Stomach (tissue), 4 donors: ENCODE results near the gene NOVA1.

Experiments
- EP300 ChIP-seq: sonication (generic); formaldehyde crosslinking; IDR thresholded peaks from one replicate; pipeline ENCODE4 v1.6.1; 2017; ENCODE audit warnings: antibody characterized with exemption
- POLR2A ChIP-seq, 4 donors: fragments of 450-650 bp; IDR thresholded peaks; one replicate each; pipeline ENCODE4 v1.6.1; 2016; ENCODE audit warnings: antibody characterized with exemption in 4 of 4, control low read depth in 2 of 4, mild to moderate bottlenecking in 1 of 4, moderate library complexity in 1 of 4
- TF ChIP-seq, protein P1 (sequence below), 7 experiments: fragments of 450-650 bp in 4 of 7; fragments of 200-600 bp in 3 of 7; sonication (generic) in 3 of 7; IDR thresholded peaks; one replicate each; pipeline ENCODE4 v1.5.1; 2016 to 2019; ENCODE audit warnings: antibody characterized with exemption in 7 of 7, control low read depth in 2 of 7, mild to moderate bottlenecking in 1 of 7

DNA sequence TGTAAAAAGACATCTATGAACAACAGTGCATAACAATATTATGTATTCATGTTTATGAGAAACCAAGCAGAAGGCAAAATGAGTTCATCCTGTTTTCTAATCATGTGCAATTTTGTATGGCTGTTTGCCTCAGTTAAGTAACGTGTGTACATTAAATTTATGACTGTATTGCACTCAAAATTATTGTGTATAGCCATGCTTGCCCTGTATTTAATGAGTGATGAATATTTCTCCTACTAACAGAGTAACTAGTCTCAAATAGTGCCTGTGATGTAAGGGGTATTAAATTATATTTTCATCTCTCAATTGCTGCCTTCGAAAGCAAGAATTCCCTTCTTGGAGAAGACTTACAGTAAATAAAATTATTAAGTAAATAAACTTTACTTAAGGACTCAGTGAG lies 154.2 kb downstream of the NOVA1 start:
- TF ChIP-seq, protein P1, sequence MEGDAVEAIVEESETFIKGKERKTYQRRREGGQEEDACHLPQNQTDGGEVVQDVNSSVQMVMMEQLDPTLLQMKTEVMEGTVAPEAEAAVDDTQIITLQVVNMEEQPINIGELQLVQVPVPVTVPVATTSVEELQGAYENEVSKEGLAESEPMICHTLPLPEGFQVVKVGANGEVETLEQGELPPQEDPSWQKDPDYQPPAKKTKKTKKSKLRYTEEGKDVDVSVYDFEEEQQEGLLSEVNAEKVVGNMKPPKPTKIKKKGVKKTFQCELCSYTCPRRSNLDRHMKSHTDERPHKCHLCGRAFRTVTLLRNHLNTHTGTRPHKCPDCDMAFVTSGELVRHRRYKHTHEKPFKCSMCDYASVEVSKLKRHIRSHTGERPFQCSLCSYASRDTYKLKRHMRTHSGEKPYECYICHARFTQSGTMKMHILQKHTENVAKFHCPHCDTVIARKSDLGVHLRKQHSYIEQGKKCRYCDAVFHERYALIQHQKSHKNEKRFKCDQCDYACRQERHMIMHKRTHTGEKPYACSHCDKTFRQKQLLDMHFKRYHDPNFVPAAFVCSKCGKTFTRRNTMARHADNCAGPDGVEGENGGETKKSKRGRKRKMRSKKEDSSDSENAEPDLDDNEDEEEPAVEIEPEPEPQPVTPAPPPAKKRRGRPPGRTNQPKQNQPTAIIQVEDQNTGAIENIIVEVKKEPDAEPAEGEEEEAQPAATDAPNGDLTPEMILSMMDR (IDR thresholded peaks at IDR 0.05) = no peak
- TF ChIP-seq EP300 (no peak), POLR2A (IDR thresholded peaks at IDR 0.05) (no peak)
